Mesenchymal stem cell (in vitro differentiated cells and primary cell): ENCODE measurements around the gene SPPL3.
"Not testable (repeated sequence)": the region's sequence is repeated elsewhere in the genome, so short reads cannot be mapped to it uniquely, and the experiment has no call there.

Source experiments
- DNase-seq: peaks from one replicate; pipeline ENCODE4 v3.0.0-alpha.2; 2013
- H2AFZ ChIP-seq: one replicate; pipeline ENCODE4 v1.6.1; 2013; ENCODE audit warnings: low read depth, mild to moderate bottlenecking, control low read depth, inconsistent platforms, low read length, moderate library complexity
- H2AK5ac ChIP-seq: 2 replicates; pipeline ENCODE4 v1.6.1; 2013; ENCODE audit warnings: low read length, moderate library complexity, mild to moderate bottlenecking, inconsistent platforms; ENCODE audit not compliant: severe bottlenecking
- H2BK120ac ChIP-seq: one replicate; pipeline ENCODE4 v1.6.1; 2013; ENCODE audit warnings: low read depth, mild to moderate bottlenecking, inconsistent platforms, low read length, moderate library complexity
- H2BK12ac ChIP-seq, 2 experiments: one replicate each; pipeline ENCODE4 v1.6.1; 2013; ENCODE audit warnings: inconsistent platforms in 2 of 2, low read length in 2 of 2, mild to moderate bottlenecking in 2 of 2, moderate library complexity in 2 of 2, control low read depth in 1 of 2
- H2BK15ac ChIP-seq: one replicate; pipeline ENCODE4 v1.6.1; 2013; ENCODE audit warnings: mild to moderate bottlenecking, low read depth, inconsistent platforms; ENCODE audit not compliant: poor library complexity, severe bottlenecking
- H2BK5ac ChIP-seq: 2 replicates; pipeline ENCODE4 v1.6.1; 2013; ENCODE audit warnings: low read depth, mild to moderate bottlenecking, low read length, control low read depth, inconsistent platforms; ENCODE audit not compliant: poor library complexity, severe bottlenecking
- H3K14ac ChIP-seq, 2 experiments: one replicate each; pipeline ENCODE4 v1.6.1; 2013; ENCODE audit warnings: inconsistent platforms in 2 of 2, low read length in 2 of 2, control low read depth in 1 of 2, mild to moderate bottlenecking in 1 of 2, moderate library complexity in 1 of 2
- H3K18ac ChIP-seq, 2 experiments: one replicate each; pipeline ENCODE4 v1.6.1; 2013; ENCODE audit warnings: inconsistent platforms in 2 of 2, low read length in 2 of 2, control low read depth in 1 of 2, low read depth in 1 of 2, mild to moderate bottlenecking in 1 of 2
- H3K23ac ChIP-seq, 2 experiments: one replicate each; pipeline ENCODE4 v1.6.1; 2013; ENCODE audit warnings: inconsistent platforms in 2 of 2, low read length in 2 of 2, mild to moderate bottlenecking in 2 of 2, moderate library complexity in 2 of 2, control low read depth in 1 of 2
- H3K27ac ChIP-seq: 2 replicates; pipeline ENCODE4 v1.5.1; 2013; ENCODE audit warnings: mild to moderate bottlenecking, moderate library complexity, low read length, control low read depth, inconsistent platforms; ENCODE audit not compliant: poor library complexity, severe bottlenecking
- H3K27me3 ChIP-seq, 2 experiments: 2 replicates each; pipeline versions ENCODE4 v1.6.1 to v1.7.0; 2013; ENCODE audit warnings: low read length in 2 of 2, mild to moderate bottlenecking in 2 of 2, moderate library complexity in 2 of 2, control low read depth in 1 of 2, inconsistent platforms in 1 of 2; ENCODE audit not compliant: control insufficient read depth in 1 of 2, insufficient read depth in 1 of 2
- H3K36me3 ChIP-seq, 2 experiments: 2 replicates each; pipeline versions ENCODE4 v1.6.1 to v1.7.0; 2013; ENCODE audit warnings: low read length in 2 of 2, control low read depth in 1 of 2, inconsistent platforms in 1 of 2, low read depth in 1 of 2, mild to moderate bottlenecking in 1 of 2; ENCODE audit not compliant: insufficient read depth in 2 of 2, control insufficient read depth in 1 of 2
- H3K4ac ChIP-seq, 2 experiments: one replicate each; pipeline ENCODE4 v1.6.1; 2013; ENCODE audit warnings: inconsistent platforms in 2 of 2, low read length in 2 of 2, mild to moderate bottlenecking in 2 of 2, moderate library complexity in 2 of 2, control low read depth in 1 of 2, low read depth in 1 of 2
- H3K4me1 ChIP-seq: 2 replicates; pipeline ENCODE4 v1.6.1; 2013; ENCODE audit warnings: low read depth, low read length, control low read depth; ENCODE audit not compliant: control insufficient read depth, insufficient read depth
- H3K4me2 ChIP-seq: 2 replicates; pipeline ENCODE4 v1.6.1; 2013; ENCODE audit warnings: low read length, mild to moderate bottlenecking, inconsistent platforms; ENCODE audit not compliant: poor library complexity, severe bottlenecking
- H3K4me3 ChIP-seq, 2 experiments: 2 replicates each; pipeline versions ENCODE4 v1.5.1 to v1.7.0; 2013; ENCODE audit warnings: low read length in 2 of 2, mild to moderate bottlenecking in 2 of 2, control low read depth in 1 of 2, low read depth in 1 of 2; ENCODE audit not compliant: insufficient read depth in 1 of 2
- H3K79me1 ChIP-seq: replicated peaks from 2 replicates; pipeline ENCODE4 v1.6.1; 2013; ENCODE audit warnings: mild to moderate bottlenecking, control low read depth, low read length, inconsistent platforms; ENCODE audit not compliant: poor library complexity, severe bottlenecking
- H3K9ac ChIP-seq: 2 replicates; pipeline ENCODE4 v1.7.0; 2013; ENCODE audit warnings: mild to moderate bottlenecking, low read length, moderate library complexity
- H3K9me3 ChIP-seq: 2 replicates; pipeline ENCODE4 v1.7.0; 2013; ENCODE audit warnings: mild to moderate bottlenecking, low read length; ENCODE audit not compliant: control insufficient read depth
- H4K8ac ChIP-seq: one replicate; pipeline ENCODE4 v1.6.1; 2013; ENCODE audit warnings: inconsistent platforms, mild to moderate bottlenecking, low read length, moderate library complexity
- H4K91ac ChIP-seq: one replicate; pipeline ENCODE4 v1.6.1; 2013; ENCODE audit warnings: mild to moderate bottlenecking, low read length, inconsistent platforms
- WGBS: methylation state at CpG from one replicate; pipeline ENCODE4 v1.1.7; 2013; ENCODE audit warnings: mixed read lengths; 5-methylcytosine and 5-hydroxymethylcytosine counted together

SPPL3 gene

DNA sequence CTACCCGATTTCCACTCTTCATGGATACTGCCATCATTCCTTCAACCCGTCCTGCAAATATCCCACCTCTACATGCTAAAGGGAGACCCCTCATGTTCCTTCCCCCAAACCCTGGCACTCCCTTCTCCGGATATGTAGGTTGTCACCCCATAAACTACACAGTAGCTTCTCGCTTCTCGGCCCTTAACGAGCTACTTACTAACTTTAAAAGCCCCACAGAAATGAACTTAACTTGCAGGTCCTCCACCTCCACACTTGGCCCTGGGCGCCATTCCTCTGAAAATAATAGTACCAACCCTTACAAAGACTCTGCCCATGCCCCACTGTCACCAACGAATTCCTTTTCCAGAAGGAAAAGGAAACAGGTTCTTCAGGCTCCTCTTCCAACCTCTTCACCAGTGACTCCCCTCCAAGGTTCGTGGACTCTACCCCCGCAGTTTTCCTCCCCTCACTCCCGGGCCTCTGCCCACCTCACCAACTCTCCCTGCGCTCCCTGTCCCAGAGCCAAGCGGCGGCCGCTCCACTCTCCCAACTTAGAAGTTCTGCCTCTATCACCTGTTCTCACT is 1.2 kb downstream of the SPPL3 start:
- no peak overlapping the region for H3K23ac ChIP-seq
- H3K4me2 ChIP-seq = peak overlapping the region; percentile 94
- H2BK15ac ChIP-seq = peak overlapping the region; percentile 19
- no peak overlapping the region for H2BK120ac ChIP-seq
- 31% methylated on average over 15 of the region's 15 CpGs for WGBS
- H3K14ac ChIP-seq = no peak overlapping the region
- no peak for DNase-seq
- peaks cover 14% of the 10 kb centered on the region for H3K79me1 ChIP-seq
- no peak overlapping the region for H2BK12ac ChIP-seq
- peaks cover 8% of the 10 kb centered on the region for H3K4me1 ChIP-seq
- H3K4ac ChIP-seq = peak overlapping the region in 1 of 2 experiments; percentile 54
- peak overlapping the region; percentile 89 for H2AFZ ChIP-seq
- H3K9ac ChIP-seq = peak overlapping the region; percentile 87
- peak overlapping the region; percentile 94 to 98 for H3K4me3 ChIP-seq
- no peaks in the 10 kb centered on the region for H3K9me3 ChIP-seq
- H4K8ac ChIP-seq = no peak overlapping the region
- no peaks in the 10 kb centered on the region for H3K36me3 ChIP-seq
- no peak overlapping the region for H3K27ac ChIP-seq
- H4K91ac ChIP-seq = no peak overlapping the region
- no peak overlapping the region for H2AK5ac ChIP-seq
- H3K27me3 ChIP-seq = no peaks in the 10 kb centered on the region
- H3K18ac ChIP-seq = peak overlapping the region in 1 of 2 experiments; percentile 95
- H2BK5ac ChIP-seq = no peak overlapping the region

DNA sequence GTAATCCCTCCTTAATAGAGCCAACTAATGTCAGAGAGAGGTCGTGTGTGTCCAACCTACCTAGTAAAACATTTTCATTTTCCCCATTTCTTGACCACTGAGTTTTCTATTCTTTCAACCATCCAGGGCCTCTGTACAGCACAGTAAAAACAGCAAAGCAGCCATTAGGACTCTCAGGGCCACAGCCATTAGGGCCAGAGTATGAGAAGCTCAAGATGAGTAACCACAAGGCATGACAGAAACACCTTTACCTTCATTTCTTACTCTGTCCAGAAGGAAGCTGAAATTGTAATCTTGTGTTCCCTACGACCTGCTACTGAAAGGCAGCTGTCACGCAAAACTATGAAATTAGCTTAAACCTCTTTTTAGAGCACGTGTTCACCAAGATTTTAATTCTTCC is 2.3 kb downstream of the SPPL3 start:
- Histone ChIP-seq H3K9me3 (no peaks in the 10 kb centered on the region), H3K79me1 (peaks cover 14% of the 10 kb centered on the region), H2BK12ac (no peak overlapping the region), H4K8ac (no peak overlapping the region), H3K18ac (no peak overlapping the region), H3K4me2 (no peak overlapping the region), H2BK15ac (no peak overlapping the region), H3K27me3 (no peaks in the 10 kb centered on the region), H3K14ac (no peak overlapping the region), H2BK5ac (no peak overlapping the region), H2BK120ac (no peak overlapping the region), H3K23ac (no peak overlapping the region), H4K91ac (no peak overlapping the region), H3K4me1 (peaks cover 8% of the 10 kb centered on the region), H3K27ac (no peak overlapping the region), H2AK5ac (no peak overlapping the region), H3K4me3 (peak overlapping the region in 1 of 2 experiments; percentile 94), H3K9ac (peak overlapping the region; percentile 87), H2AFZ (no peak overlapping the region), H3K4ac (no peak overlapping the region), H3K36me3 (no peaks in the 10 kb centered on the region)
- WGBS = 91% methylated on average over 4 of the region's 4 CpGs
- no peak for DNase-seq

DNA sequence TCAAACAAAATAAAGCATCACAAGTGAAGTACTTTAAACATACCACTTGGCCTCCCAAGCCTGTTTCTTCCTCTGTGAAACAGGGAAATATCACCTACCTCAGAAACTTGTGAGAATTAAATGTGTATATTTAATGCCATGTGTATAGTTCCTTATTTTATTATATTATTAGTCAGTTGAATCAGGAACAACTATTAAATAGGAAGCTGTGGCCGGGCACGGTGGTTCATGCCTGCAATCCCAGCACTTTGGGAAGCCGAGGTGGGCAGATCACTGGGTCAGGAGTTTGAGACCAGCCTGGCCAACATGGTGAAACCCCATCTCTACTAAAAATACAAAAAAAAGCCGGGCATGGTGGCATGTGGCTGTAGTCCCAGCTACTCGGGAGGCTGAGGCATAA is 3.1 kb downstream of the SPPL3 start:
- not testable (repeated sequence) for H4K8ac ChIP-seq, H2BK120ac ChIP-seq, H3K36me3 ChIP-seq, H3K9me3 ChIP-seq, H3K4me2 ChIP-seq, H3K4ac ChIP-seq, H2BK5ac ChIP-seq, H3K4me3 ChIP-seq, H2BK15ac ChIP-seq, H3K9ac ChIP-seq, H3K4me1 ChIP-seq, H3K14ac ChIP-seq, H2BK12ac ChIP-seq, H2AK5ac ChIP-seq, H3K27me3 ChIP-seq, DNase-seq, H3K18ac ChIP-seq, H4K91ac ChIP-seq, H3K27ac ChIP-seq, H3K23ac ChIP-seq, H2AFZ ChIP-seq
- peaks cover 16% of the 10 kb centered on the region for H3K79me1 ChIP-seq
- 94% methylated on average over 5 of the region's 5 CpGs for WGBS

DNA sequence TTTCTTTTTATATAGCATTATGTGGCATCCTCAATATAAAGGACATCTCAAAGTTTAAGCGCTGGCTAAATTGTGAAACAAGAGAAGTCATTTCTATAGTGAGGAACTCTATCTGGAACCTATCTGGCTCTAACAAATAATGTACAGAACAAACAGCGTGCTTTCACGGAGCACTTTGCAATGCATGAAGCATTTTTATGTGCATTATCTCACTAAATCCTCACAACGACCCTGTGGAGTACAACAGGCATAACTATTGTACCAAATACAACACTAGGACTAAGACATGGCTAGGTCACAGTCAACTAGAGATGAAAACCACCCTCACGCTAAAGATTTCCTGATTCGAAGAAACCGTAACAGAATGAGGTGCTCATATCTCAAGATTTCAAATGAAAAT is 8.6 kb downstream of the SPPL3 start:
- H2BK15ac ChIP-seq = no peak overlapping the region
- no peak overlapping the region for H3K4me2 ChIP-seq
- no peak overlapping the region for H3K4ac ChIP-seq
- peaks cover 14% of the 10 kb centered on the region for H3K79me1 ChIP-seq
- no peak for DNase-seq
- H3K4me1 ChIP-seq = no peaks in the 10 kb centered on the region
- H3K27me3 ChIP-seq = no peaks in the 10 kb centered on the region
- peaks cover 0 to 4% of the 10 kb centered on the region in 2 experiments for H3K36me3 ChIP-seq
- H3K9ac ChIP-seq = no peak overlapping the region
- no peak overlapping the region for H3K23ac ChIP-seq
- H3K14ac ChIP-seq = no peak overlapping the region
- H3K18ac ChIP-seq = no peak overlapping the region
- no peak overlapping the region for H3K27ac ChIP-seq
- H3K4me3 ChIP-seq = no peak overlapping the region
- no peak overlapping the region for H2BK120ac ChIP-seq
- no peak overlapping the region for H4K8ac ChIP-seq
- no peak overlapping the region for H4K91ac ChIP-seq
- no peak overlapping the region for H2BK12ac ChIP-seq
- H2AK5ac ChIP-seq = no peak overlapping the region
- H3K9me3 ChIP-seq = no peaks in the 10 kb centered on the region
- H2AFZ ChIP-seq = no peak overlapping the region
- H2BK5ac ChIP-seq = no peak overlapping the region
- WGBS = 93% methylated on average over 7 of the region's 7 CpGs
